KMS-11 (cell line): ENCODE measurements around the gene NCF4.

Experiments used
- H2AFZ ChIP-seq: fragments of 200-600 bp; sonication (generic); 2 replicates; pipeline ENCODE4 v1.6.1; 2016; ENCODE audit warnings: antibody characterized with exemption, mixed run types, low read depth
- H3K27ac ChIP-seq: fragments of 200-600 bp; sonication (generic); 2 replicates; pipeline ENCODE4 v1.6.1; 2016; ENCODE audit warnings: mild to moderate bottlenecking, mixed run types
- H3K27me3 ChIP-seq: fragments of 200-600 bp; sonication (generic); 2 replicates; pipeline ENCODE4 v1.6.1; 2017; ENCODE audit warnings: mild to moderate bottlenecking, low read depth, mixed run types, moderate library complexity; ENCODE audit not compliant: insufficient read depth
- H3K36me3 ChIP-seq: fragments of 200-600 bp; sonication (generic); 2 replicates; pipeline ENCODE4 v1.6.1; 2017; ENCODE audit warnings: mild to moderate bottlenecking, mixed run types; ENCODE audit not compliant: insufficient read depth
- H3K4me1 ChIP-seq: fragments of 200-600 bp; sonication (generic); 2 replicates; pipeline ENCODE4 v1.6.1; 2016; ENCODE audit warnings: mild to moderate bottlenecking, low read depth, mixed run types; ENCODE audit not compliant: poor library complexity, severe bottlenecking
- H3K4me2 ChIP-seq: fragments of 200-600 bp; sonication (generic); 2 replicates; pipeline ENCODE4 v1.7.0; 2016; ENCODE audit warnings: mild to moderate bottlenecking, mixed run types
- H3K4me3 ChIP-seq: fragments of 200-600 bp; sonication (generic); IDR thresholded peaks from 2 replicates; pipeline ENCODE4 v1.6.1; 2017; ENCODE audit warnings: low read depth, low read length, mixed read lengths; ENCODE audit not compliant: insufficient read depth
- H3K79me2 ChIP-seq: fragments of 200-600 bp; sonication (generic); 2 replicates; pipeline ENCODE4 v1.6.1; 2016; ENCODE audit warnings: low read depth, mixed run types; ENCODE audit not compliant: insufficient read depth
- H3K9ac ChIP-seq: fragments of 200-600 bp; sonication (generic); 2 replicates; pipeline ENCODE4 v1.6.1; 2016; ENCODE audit warnings: mild to moderate bottlenecking, mixed run types
- H4K20me1 ChIP-seq: fragments of 200-600 bp; sonication (generic); 2 replicates; pipeline ENCODE4 v1.6.1; 2016; ENCODE audit warnings: mild to moderate bottlenecking, mixed run types; ENCODE audit not compliant: insufficient read depth
- TF ChIP-seq, protein P1 (sequence below): fragments of 200-600 bp; sonication (generic); conservative IDR thresholded peaks from 2 replicates; pipeline ENCODE4 v1.6.1; 2017; ENCODE audit warnings: low read depth, mild to moderate bottlenecking, antibody characterized with exemption, low read length, moderate library complexity, mixed read lengths

Gene NCF4

DNA sequence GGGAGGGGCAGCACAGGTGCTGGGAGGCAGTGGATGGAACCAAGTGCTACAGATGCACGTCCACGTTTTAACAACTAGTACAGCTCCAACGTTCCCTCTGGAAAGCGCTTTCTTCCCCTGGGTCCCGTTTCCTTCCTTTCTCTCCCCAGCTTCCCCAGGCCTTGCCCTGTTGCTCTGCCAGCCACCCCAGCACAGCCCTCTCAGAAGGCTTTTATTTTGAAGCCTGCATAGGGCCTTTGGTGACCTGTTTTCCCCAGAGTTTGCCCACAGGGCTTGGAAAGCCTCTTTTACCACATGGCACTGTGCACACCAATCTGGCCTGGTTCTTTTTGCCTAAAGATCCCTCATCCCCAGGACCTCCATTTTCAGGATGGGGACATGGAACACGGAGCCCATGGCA lies 13.9 kb upstream of the NCF4 start:
- Histone ChIP-seq H3K79me2 (no peaks in the 10 kb centered on the region), H2AFZ (no peak overlapping the region), H3K4me3 (no peak overlapping the region), H3K27ac (no peak overlapping the region), H3K4me2 (no peak overlapping the region), H3K36me3 (no peaks in the 10 kb centered on the region), H3K9ac (no peak overlapping the region), H3K27me3 (peaks cover 84% of the 10 kb centered on the region), H4K20me1 (no peaks in the 10 kb centered on the region), H3K4me1 (no peaks in the 10 kb centered on the region)
- TF ChIP-seq, protein P1, sequence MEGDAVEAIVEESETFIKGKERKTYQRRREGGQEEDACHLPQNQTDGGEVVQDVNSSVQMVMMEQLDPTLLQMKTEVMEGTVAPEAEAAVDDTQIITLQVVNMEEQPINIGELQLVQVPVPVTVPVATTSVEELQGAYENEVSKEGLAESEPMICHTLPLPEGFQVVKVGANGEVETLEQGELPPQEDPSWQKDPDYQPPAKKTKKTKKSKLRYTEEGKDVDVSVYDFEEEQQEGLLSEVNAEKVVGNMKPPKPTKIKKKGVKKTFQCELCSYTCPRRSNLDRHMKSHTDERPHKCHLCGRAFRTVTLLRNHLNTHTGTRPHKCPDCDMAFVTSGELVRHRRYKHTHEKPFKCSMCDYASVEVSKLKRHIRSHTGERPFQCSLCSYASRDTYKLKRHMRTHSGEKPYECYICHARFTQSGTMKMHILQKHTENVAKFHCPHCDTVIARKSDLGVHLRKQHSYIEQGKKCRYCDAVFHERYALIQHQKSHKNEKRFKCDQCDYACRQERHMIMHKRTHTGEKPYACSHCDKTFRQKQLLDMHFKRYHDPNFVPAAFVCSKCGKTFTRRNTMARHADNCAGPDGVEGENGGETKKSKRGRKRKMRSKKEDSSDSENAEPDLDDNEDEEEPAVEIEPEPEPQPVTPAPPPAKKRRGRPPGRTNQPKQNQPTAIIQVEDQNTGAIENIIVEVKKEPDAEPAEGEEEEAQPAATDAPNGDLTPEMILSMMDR = no peak

DNA sequence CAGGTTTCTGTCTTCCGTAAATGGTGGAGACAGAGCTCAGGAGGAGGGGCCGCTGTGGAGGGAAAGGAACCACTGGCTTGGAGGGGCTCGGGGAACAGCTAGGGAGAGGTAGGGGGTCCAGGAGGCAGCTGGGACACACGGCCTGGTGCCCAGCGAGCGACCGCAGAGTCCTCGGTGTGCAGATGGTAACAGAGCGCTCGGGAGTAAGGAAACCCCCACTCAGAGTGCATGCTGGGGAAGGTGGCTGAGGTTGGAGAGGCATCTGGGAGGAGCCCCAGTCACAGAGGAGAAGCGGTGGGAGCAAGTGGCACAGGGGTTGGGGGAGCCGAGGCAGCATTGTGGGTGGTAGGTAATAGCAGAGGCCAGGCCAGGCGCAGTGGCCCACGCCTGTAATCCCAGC lies 10.8 kb upstream of the NCF4 start:
- Histone ChIP-seq H3K9ac (no peak overlapping the region), H3K27me3 (peaks cover 70% of the 10 kb centered on the region), H3K4me3 (no peak overlapping the region), H3K4me1 (no peaks in the 10 kb centered on the region), H3K27ac (no peak overlapping the region), H4K20me1 (no peaks in the 10 kb centered on the region), H3K36me3 (no peaks in the 10 kb centered on the region), H3K79me2 (no peaks in the 10 kb centered on the region), H2AFZ (no peak overlapping the region), H3K4me2 (no peak overlapping the region)
- TF ChIP-seq, protein P1 = no peak

DNA sequence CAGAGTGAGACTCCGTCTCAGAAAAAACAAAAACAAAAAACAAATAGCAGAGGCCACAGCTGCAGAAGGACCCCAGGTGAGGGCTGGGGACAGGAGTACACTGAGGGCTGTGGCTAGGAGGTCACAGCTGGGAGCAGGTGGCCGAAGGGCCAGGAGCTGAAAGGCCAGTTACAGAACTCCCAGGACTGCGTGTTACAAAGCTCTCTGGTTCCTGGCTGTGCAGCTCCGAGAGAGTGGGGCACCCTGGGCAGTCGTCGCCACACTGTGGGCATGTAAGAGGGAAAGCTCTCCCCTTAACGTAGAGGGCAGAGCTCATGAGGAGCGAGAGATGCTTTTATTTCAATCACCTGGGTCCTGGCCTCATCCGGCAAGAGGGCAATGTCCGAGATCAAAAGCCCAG lies 10.1 kb upstream of the NCF4 start:
- Histone ChIP-seq H3K4me2 (no peak overlapping the region), H4K20me1 (no peaks in the 10 kb centered on the region), H3K79me2 (no peaks in the 10 kb centered on the region), H3K4me1 (no peaks in the 10 kb centered on the region), H3K9ac (no peak overlapping the region), H3K4me3 (no peak overlapping the region), H3K27me3 (peaks cover 65% of the 10 kb centered on the region), H3K36me3 (no peaks in the 10 kb centered on the region), H2AFZ (no peak overlapping the region), H3K27ac (no peak overlapping the region)
- TF ChIP-seq, protein P1 = no peak

DNA sequence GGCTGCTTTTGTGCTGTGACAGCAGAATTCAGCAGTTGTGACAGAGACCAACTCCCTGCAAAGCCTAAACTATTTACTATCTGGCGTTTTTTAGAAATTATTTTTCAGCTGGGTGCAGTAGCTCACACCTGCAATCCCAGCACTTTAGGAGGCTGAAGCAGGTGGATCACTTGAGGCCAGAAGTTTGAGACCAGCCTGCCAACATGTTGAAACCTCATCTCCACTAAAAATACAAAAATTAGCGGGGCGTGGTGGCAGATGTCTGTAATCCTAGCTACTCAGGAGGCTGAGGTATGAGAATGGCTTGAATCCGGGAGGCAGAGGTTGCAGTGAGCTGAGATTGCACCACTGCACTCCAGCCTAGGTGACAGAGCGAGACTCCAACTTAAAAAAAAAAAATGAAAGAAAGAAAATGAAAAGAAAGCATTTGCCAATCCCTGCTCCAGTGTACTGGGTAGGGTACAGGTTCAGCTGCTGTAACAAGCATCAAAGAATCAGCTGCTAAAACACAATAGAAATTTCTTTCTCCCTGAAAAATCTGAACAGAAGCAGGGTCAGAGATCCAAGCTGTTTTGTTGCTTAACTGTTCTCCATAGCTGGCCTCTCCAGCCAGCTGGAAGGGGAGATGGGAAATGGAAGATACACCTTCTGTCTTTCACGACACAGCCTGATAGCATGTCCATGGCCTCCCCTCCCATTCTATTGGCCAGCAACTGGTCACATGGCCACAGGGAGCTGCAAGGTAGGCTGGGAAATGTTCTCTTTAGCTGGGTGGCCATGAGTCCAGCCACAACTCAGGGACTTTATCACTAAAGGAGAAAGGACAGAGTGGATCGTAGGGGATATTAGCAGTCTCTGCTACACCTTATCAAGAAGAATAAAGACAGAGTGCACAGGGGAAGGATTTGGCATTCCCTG lies 8.5 kb upstream of the NCF4 start:
- TF ChIP-seq, protein P1 = no peak
- H3K9ac ChIP-seq = no peak overlapping the region

More for the DNA sequence above, 8.5 kb upstream of the NCF4 start:
- H3K4me3 ChIP-seq = no peak overlapping the region
- H3K4me1 ChIP-seq = no peaks in the 10 kb centered on the region
- H3K36me3 ChIP-seq = no peaks in the 10 kb centered on the region
- peaks cover 62% of the 10 kb centered on the region for H3K27me3 ChIP-seq
- no peak overlapping the region for H2AFZ ChIP-seq
- no peak overlapping the region for H3K27ac ChIP-seq
- no peak overlapping the region for H3K4me2 ChIP-seq
- no peaks in the 10 kb centered on the region for H4K20me1 ChIP-seq
- no peaks in the 10 kb centered on the region for H3K79me2 ChIP-seq
